GM21717 (cell line): ENCODE results near the gene MBOAT1.

ENCODE experiments used
- ATAC-seq: cut with Tn5 transposase; IDR thresholded peaks from one replicate; pipeline ENCODE4 v1.9.1; 2021; ENCODE audit warnings: mild to moderate bottlenecking, moderate library complexity; ENCODE audit not compliant: unreplicated experiment

MBOAT1 gene

GRCh38 chr6:20058121-20058905, 154.0 kb downstream of the MBOAT1 start:
- no peak for ATAC-seq

GRCh38 chr6:20056350-20056992, 155.8 kb downstream of the MBOAT1 start:
- ATAC-seq: no peak

- no peak for ATAC-seq
Measured at GRCh38 chr6:20055916-20056315, 156.4 kb downstream of the MBOAT1 start.
